HG03045 (cell line): Measurements from ENCODE around the gene LAMC2.
"Not testable (repeated sequence)": the region's sequence is repeated elsewhere in the genome, so short reads cannot be mapped to it uniquely, and the experiment has no call there.

ENCODE experiments used
- ATAC-seq: cut with Tn5 transposase; IDR thresholded peaks from one replicate; pipeline ENCODE4 v1.9.1; 2021; ENCODE audit warnings: mild to moderate bottlenecking, moderate library complexity; ENCODE audit not compliant: unreplicated experiment

LAMC2 gene

GRCh38 chr1:183185941-183186490, at the start of gene LAMC2:
Gene LAMC2, plus strand, starts transcription at chr1:183186264. Its CDS starts 89 bp downstream, at chr1:183186353.
- ATAC-seq: no peak

GRCh38 chr1:183137782-183138181, 48.3 kb upstream of the LAMC2 start:
- no peak for ATAC-seq

- ATAC-seq: no peak
Observed at GRCh38 chr1:183138301-183138700, 47.8 kb upstream of the LAMC2 start.

- no peak for ATAC-seq
Observed at GRCh38 chr1:183139281-183139942, 46.7 kb upstream of the LAMC2 start.

- ATAC-seq: no peak
Observed at GRCh38 chr1:183140633-183141032, 45.4 kb upstream of the LAMC2 start.

- ATAC-seq: no peak
Observed at GRCh38 chr1:183142171-183142570, 43.9 kb upstream of the LAMC2 start.

- no peak for ATAC-seq
Observed at GRCh38 chr1:183143576-183144315, 42.3 kb upstream of the LAMC2 start.

- no peak for ATAC-seq
Observed at GRCh38 chr1:183144752-183145151, 41.3 kb upstream of the LAMC2 start.

GRCh38 chr1:183147735-183148134, 38.3 kb upstream of the LAMC2 start:
- ATAC-seq: no peak

- ATAC-seq: no peak
Observed at GRCh38 chr1:183148599-183148998, 37.5 kb upstream of the LAMC2 start.

- ATAC-seq: no peak
Observed at GRCh38 chr1:183149273-183149672, 36.8 kb upstream of the LAMC2 start.

- not testable (repeated sequence) for ATAC-seq
Observed at GRCh38 chr1:183150032-183150431, 36.0 kb upstream of the LAMC2 start.

GRCh38 chr1:183150445-183150844, 35.6 kb upstream of the LAMC2 start:
- ATAC-seq: no peak

GRCh38 chr1:183152180-183152579, 33.9 kb upstream of the LAMC2 start:
- no peak for ATAC-seq

- no peak for ATAC-seq
Observed at GRCh38 chr1:183155939-183156338, 30.1 kb upstream of the LAMC2 start.

- no peak for ATAC-seq
Observed at GRCh38 chr1:183159960-183160359, 26.1 kb upstream of the LAMC2 start.

GRCh38 chr1:183161391-183161790, 24.7 kb upstream of the LAMC2 start:
- no peak for ATAC-seq

- ATAC-seq: no peak
Observed at GRCh38 chr1:183163316-183163715, 22.7 kb upstream of the LAMC2 start.

- ATAC-seq: no peak
Observed at GRCh38 chr1:183164340-183164739, 21.7 kb upstream of the LAMC2 start.

GRCh38 chr1:183164963-183165362, 21.1 kb upstream of the LAMC2 start:
- no peak for ATAC-seq

GRCh38 chr1:183165456-183165855, 20.6 kb upstream of the LAMC2 start:
- ATAC-seq: no peak

GRCh38 chr1:183166454-183166853, 19.6 kb upstream of the LAMC2 start:
- no peak for ATAC-seq
